Camera-type eye (tissue), 1 donor: ENCODE data around the gene TGM2. TPM values are rescaled to one million over a fixed set of nuclear protein-coding genes. Genes with fewer than 3 reads are reported as not detected.

Source experiments
- total RNA-seq: library from RNA; depleted of rRNA; stranded (reverse); fragments of >200 nt; gene quantifications from one replicate; pipeline ENCODE4 v1.2.3, GENCODE V29; 2014

The TGM2 gene
- 151 TPM for total RNA-seq

DNA sequence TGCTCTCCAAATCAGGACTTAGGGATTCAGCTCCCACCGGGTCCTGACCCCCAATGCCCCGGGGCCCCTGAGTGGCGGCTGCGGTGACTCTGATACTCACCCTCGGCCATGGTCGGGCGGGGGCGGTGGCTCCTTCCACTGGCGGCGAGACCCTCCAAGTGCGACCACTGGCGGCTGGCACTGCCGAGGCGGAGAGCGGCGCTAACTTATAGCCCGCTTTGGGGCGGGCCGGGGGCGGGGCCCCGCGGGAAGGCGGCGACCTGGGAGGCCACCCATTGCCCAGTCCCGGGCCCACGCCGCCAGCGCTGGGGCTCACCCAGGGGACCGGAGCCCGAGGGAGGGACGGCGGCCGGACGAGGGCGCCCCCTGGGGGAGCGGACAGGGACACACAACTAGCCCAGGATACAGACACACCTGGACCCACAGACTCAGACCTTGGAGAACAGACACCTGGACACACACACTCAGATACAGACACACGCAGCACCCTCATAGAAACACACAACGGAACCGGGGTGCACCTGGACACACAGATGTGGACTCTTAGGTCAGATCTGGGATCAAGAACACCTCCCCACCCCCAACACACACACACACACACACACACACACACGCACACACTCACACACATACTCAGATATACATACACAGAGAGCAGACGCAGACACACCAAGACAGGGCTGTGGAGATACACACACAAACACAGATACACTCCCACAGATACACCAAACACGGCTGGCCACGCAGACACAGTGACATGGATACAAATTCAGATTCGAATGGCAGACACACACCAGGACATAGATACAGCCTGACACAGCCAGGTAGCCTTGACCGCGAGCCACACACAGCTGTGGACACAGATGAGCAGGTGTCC is at the start of gene TGM2:
TGM2 (minus strand) TSS at position 182 of the 877 bp plus-strand sequence; CDS start at position 110, 72 bp downstream.

Other genes starting within 250 kb of the TGM2 start
- 36.4 TPM for gene TTI1, start 131.8 kb downstream of the TGM2 start, total RNA-seq
- 46.8 TPM for gene RPRD1B, start 131.5 kb downstream of the TGM2 start, total RNA-seq
- 24.9 TPM for gene KIAA1755, start 95.5 kb upstream of the TGM2 start, total RNA-seq
- gene BPI, start 138.9 kb upstream of the TGM2 start, total RNA-seq = 2.4 TPM
- gene LBP, start 181.2 kb upstream of the TGM2 start, total RNA-seq = not detected